Measurements from ENCODE around the gene ZBED3.

ZBED3 gene

DNA sequence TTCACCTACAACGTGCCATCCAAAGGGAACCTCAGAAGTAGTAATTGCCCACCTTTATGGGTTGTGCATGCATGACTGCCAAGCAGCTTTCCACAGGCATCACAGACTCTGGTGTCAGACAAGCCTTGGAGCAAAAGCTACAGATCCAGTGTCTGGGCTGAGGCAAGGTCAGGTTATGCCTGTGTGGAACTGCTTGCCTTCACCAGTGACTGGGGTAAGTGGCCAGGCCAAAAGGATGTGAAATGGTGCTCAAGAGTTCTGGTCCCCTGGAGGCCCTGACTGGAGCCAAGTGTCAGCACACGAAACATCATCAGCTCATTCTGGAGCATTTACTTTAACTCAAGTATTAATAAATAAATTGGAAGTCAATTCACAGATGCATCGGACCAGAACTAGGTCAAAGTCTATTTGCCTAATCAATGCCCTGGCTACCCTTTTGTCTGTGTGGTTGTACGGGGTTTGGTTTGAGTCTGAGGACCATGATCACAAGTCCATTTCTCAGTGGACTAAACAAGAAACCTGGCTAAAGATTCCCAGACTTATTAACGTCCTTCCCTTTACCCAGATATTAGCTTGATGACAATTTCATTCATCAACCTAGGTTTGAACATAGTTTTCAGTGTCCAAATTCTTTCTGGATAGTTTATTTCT, 41.5 kb upstream of the ZBED3 start:
- no peak overlapping the region for H3K4me3 ChIP-seq (IDR thresholded peaks at IDR 0.05; ENCODE audit: insufficient read depth, low read depth, low read length)

DNA sequence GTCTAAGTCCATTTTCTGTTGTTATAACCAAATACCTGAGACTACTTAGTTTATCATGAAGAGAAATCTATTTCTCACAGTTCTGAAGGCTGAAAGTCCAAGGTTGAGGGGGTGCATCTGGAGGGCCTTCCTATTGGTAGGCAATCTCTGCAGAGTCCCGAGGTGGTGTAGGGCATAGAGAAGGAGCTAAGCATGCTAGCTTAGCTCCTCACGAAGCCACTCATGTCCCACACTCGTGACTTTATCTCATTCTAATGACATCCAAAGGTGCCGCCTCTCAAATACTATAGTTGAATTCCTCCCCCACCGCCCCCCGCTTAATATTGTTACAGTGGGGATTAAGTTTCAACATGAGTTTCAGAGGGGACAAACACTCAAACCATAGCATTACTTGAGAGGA, 36.0 kb upstream of the ZBED3 start:
- no peaks in the 10 kb centered on the region for H4K20me1 ChIP-seq (ENCODE audit: insufficient read depth)
- no peak overlapping the region for H3K9ac ChIP-seq
- no peak overlapping the region for H3K27ac ChIP-seq
- H3K4me3 ChIP-seq (IDR thresholded peaks at IDR 0.05; ENCODE audit: insufficient read depth, low read depth, low read length) = no peak overlapping the region
- no peaks in the 10 kb centered on the region for H3K4me1 ChIP-seq (ENCODE audit: low read depth, poor library complexity, severe bottlenecking)
- H2AFZ ChIP-seq (ENCODE audit: low read depth) = no peak overlapping the region
- no peaks in the 10 kb centered on the region for H3K27me3 ChIP-seq (ENCODE audit: insufficient read depth, low read depth)
- no peaks in the 10 kb centered on the region for H3K36me3 ChIP-seq (ENCODE audit: insufficient read depth)
- no peaks in the 10 kb centered on the region for H3K79me2 ChIP-seq (ENCODE audit: insufficient read depth, low read depth)
- no peak overlapping the region for H3K4me2 ChIP-seq
- TF ChIP-seq, protein P1, sequence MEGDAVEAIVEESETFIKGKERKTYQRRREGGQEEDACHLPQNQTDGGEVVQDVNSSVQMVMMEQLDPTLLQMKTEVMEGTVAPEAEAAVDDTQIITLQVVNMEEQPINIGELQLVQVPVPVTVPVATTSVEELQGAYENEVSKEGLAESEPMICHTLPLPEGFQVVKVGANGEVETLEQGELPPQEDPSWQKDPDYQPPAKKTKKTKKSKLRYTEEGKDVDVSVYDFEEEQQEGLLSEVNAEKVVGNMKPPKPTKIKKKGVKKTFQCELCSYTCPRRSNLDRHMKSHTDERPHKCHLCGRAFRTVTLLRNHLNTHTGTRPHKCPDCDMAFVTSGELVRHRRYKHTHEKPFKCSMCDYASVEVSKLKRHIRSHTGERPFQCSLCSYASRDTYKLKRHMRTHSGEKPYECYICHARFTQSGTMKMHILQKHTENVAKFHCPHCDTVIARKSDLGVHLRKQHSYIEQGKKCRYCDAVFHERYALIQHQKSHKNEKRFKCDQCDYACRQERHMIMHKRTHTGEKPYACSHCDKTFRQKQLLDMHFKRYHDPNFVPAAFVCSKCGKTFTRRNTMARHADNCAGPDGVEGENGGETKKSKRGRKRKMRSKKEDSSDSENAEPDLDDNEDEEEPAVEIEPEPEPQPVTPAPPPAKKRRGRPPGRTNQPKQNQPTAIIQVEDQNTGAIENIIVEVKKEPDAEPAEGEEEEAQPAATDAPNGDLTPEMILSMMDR (conservative IDR thresholded peaks at IDR 0.05; ENCODE audit: low read depth, low read length) = no peak

More for the DNA sequence above, 41.5 kb upstream of the ZBED3 start:
- Histone ChIP-seq H3K9ac (no peak overlapping the region), H3K36me3 (ENCODE audit: insufficient read depth) (no peaks in the 10 kb centered on the region), H3K4me1 (ENCODE audit: low read depth, poor library complexity, severe bottlenecking) (no peaks in the 10 kb centered on the region), H3K79me2 (ENCODE audit: insufficient read depth, low read depth) (no peaks in the 10 kb centered on the region), H4K20me1 (ENCODE audit: insufficient read depth) (no peaks in the 10 kb centered on the region), H2AFZ (ENCODE audit: low read depth) (no peak overlapping the region), H3K27me3 (ENCODE audit: insufficient read depth, low read depth) (no peaks in the 10 kb centered on the region), H3K4me2 (no peak overlapping the region), H3K27ac (no peak overlapping the region)
- TF ChIP-seq, protein P1 (conservative IDR thresholded peaks at IDR 0.05; ENCODE audit: low read depth, low read length) = no peak

DNA sequence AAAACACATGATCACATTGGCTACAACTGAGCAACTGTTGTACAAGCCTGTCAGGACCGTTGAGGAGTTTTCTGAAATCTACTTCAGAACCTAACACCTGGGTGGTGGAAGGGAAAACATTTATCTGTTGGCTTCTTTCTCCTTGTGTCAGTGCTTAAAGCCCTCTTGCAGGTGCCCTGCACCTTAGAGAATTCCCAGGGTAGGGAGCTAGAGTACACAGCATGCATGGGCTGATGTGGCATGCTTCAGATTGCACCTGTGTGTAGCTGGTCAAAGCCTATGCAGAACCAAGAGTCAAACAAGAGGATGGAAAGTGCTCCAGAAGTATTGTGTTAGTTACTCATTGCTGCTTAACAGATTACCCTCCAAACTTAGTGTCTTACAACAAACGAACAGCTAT, 33.6 kb upstream of the ZBED3 start:
- Histone ChIP-seq H3K4me3 (IDR thresholded peaks at IDR 0.05; ENCODE audit: insufficient read depth, low read depth, low read length) (no peak overlapping the region), H3K4me1 (ENCODE audit: low read depth, poor library complexity, severe bottlenecking) (no peaks in the 10 kb centered on the region), H3K27ac (no peak overlapping the region), H2AFZ (ENCODE audit: low read depth) (no peak overlapping the region), H3K79me2 (ENCODE audit: insufficient read depth, low read depth) (no peaks in the 10 kb centered on the region), H4K20me1 (ENCODE audit: insufficient read depth) (no peaks in the 10 kb centered on the region), H3K9ac (no peak overlapping the region), H3K4me2 (no peak overlapping the region), H3K27me3 (ENCODE audit: insufficient read depth, low read depth) (no peaks in the 10 kb centered on the region), H3K36me3 (ENCODE audit: insufficient read depth) (no peaks in the 10 kb centered on the region)
- TF ChIP-seq, protein P1 (conservative IDR thresholded peaks at IDR 0.05; ENCODE audit: low read depth, low read length) = no peak

DNA sequence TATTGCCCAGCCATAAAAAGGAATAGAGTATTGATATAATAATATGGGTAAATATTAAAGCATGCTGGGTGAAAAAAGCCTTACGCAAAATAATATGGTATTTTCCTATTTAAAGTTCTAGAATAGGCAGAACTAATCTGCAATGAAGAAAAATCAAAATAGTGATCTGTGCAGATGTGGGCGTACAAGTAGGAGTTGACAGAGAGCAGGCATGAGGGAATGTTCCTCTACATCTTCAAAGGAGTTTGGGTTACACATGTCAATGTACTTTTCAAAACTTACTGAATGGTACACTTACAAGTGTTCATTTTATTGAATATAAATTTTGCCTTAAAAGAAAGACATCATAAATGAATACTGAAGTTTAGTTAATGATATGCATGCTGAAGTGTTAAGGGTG, 33.0 kb upstream of the ZBED3 start:
- H4K20me1 ChIP-seq (ENCODE audit: insufficient read depth) = no peaks in the 10 kb centered on the region
- H3K4me2 ChIP-seq = no peak overlapping the region
- no peaks in the 10 kb centered on the region for H3K27me3 ChIP-seq (ENCODE audit: insufficient read depth, low read depth)
- H3K79me2 ChIP-seq (ENCODE audit: insufficient read depth, low read depth) = no peaks in the 10 kb centered on the region
- H2AFZ ChIP-seq (ENCODE audit: low read depth) = no peak overlapping the region
- H3K9ac ChIP-seq = no peak overlapping the region
- no peaks in the 10 kb centered on the region for H3K4me1 ChIP-seq (ENCODE audit: low read depth, poor library complexity, severe bottlenecking)
- no peak overlapping the region for H3K27ac ChIP-seq
- H3K4me3 ChIP-seq (IDR thresholded peaks at IDR 0.05; ENCODE audit: insufficient read depth, low read depth, low read length) = no peak overlapping the region
- TF ChIP-seq, protein P1 (conservative IDR thresholded peaks at IDR 0.05; ENCODE audit: low read depth, low read length) = no peak
- H3K36me3 ChIP-seq (ENCODE audit: insufficient read depth) = no peaks in the 10 kb centered on the region

Measured in KMS-11 (cell line).